ENCODE results near the gene INKA1.
"Not testable (repeated sequence)": the region's sequence is repeated elsewhere in the genome, so short reads cannot be mapped to it uniquely, and the experiment has no call there.

Gene INKA1

GRCh38 chr3:49813497-49814174 lies 10.6 kb downstream of the INKA1 start, which contains the start of gene UBA7:
TSS of gene UBA7 (minus strand) at chr3:49813953. CDS start at chr3:49813787, 166 bp downstream.
- DNase-seq: no peak

GRCh38 chr3:49823131-49823530 lies 20.1 kb downstream of the INKA1 start:
- not testable (repeated sequence) for DNase-seq

DNA sequence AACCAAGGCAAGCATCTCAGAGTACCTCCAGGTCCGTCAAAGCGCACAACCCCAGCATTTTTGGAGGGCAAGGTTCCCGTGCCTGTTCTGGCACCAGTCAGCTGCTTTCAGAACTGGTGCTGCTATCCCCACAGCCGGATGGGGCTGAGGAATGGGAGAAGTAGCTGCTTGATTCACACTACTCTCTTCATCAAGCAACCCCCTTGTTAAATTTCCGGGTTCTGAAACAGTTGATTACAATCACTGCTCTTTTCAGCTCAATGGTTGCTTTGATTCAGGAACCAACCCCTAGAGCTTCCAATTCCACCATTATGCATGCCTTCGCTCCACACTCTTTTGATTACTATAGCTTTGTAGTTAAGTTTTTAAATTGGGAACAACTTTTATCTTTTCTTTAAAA lies 23.0 kb downstream of the INKA1 start:
- no peak for DNase-seq

GRCh38 chr3:49831341-49831740 lies 28.3 kb downstream of the INKA1 start:
- no peak for DNase-seq

GRCh38 chr3:49839193-49839809 lies 36.2 kb downstream of the INKA1 start:
- DNase-seq: peak; percentile 9

DNA sequence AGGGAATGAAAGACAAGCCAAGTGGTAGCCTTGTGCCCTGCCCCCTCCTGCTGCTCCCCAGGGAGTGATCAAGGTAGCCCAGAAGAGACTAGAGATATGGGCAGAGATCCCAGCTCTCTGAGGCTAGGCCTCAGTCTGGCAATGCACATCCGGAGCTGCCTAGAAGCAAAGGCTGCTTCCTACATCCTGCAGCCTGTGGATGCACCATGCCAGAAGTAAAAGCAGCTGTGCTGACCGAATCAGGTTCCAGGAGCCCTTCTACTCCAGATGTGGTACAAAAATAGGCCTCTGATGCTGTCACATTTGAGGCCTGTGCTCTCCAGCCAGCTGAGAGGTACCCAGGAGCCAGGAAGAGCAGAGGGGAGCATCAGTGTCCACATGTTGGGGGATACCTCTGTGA lies 37.3 kb downstream of the INKA1 start:
- DNase-seq: no peak

- peak; percentile 0 for DNase-seq
Measured at GRCh38 chr3:49841126-49841696, 38.1 kb downstream of the INKA1 start.

- no peak for DNase-seq
Measured at GRCh38 chr3:49841806-49842205, 38.7 kb downstream of the INKA1 start.

GRCh38 chr3:49842843-49843517 lies 39.9 kb downstream of the INKA1 start:
- DNase-seq: no peak

GRCh38 chr3:49844464-49845183 lies 41.6 kb downstream of the INKA1 start:
- no peak for DNase-seq

DNA sequence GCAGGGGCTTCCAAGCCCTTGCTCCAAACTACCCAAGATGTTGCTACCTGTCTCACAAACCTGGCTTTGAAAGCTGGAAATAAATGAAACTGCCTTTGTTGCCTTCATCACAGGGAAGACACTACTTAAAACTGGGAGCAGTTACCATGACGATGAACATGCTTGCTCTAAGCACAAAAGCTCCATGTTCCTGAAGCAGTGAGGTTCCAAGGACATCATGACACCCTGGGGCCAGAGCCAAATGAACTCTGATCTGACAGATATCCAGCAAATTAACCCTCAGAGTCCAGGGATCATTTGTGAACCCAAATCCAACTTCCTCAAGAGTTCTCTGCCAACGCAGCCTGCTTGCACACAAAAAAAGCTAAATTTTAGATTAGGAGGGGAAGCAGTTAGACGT lies 42.6 kb downstream of the INKA1 start:
- DNase-seq: no peak
